ENCODE measurements around the gene GRK3. TPM values are rescaled to one million over a fixed set of nuclear protein-coding genes. Genes with fewer than 3 reads are reported as not detected.
A peak's percentile ranks its signal among the peaks of the same experiment; 100 is the strongest.
"Not testable (repeated sequence)": the region's sequence is repeated elsewhere in the genome, so short reads cannot be mapped to it uniquely, and the experiment has no call there.

GRK3 gene
- polyA plus RNA-seq, 1 donor from 2014 or later, result 10.4 TPM

DNA sequence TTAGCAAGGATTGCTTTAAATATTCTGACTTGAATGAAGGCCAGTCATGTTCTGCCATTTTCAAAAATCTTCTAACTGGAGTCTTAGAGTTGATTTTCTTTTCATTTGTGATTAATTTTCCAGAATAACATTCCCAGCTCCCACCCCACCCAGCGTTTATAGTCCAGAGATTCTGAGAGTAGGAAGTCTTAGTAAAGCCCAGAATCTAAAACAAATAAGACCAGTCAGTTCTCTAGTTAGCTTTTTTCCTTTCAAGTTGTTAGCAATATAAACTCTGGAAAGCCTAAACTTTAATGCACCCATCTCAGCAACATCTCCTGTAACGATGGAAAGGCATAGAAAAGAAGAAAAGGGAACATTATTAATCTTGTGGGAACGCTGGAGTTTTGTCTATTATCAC lies 3.3 kb upstream of the GRK3 start:
- Mint-ChIP-seq H3K27ac (peak overlapping the region in 1 of 3 donors; percentile 37), H3K4me1 (peaks cover 32 to 49% (median 37%) of the 10 kb centered on the region in 3 donors), H3K4me3 (peak overlapping the region in 3 of 4 donors; percentile 11 to 81 (median 52))
- not testable (repeated sequence) for H3K36me3 Mint-ChIP-seq, H3K9me3 Mint-ChIP-seq, H3K27me3 Mint-ChIP-seq

DNA sequence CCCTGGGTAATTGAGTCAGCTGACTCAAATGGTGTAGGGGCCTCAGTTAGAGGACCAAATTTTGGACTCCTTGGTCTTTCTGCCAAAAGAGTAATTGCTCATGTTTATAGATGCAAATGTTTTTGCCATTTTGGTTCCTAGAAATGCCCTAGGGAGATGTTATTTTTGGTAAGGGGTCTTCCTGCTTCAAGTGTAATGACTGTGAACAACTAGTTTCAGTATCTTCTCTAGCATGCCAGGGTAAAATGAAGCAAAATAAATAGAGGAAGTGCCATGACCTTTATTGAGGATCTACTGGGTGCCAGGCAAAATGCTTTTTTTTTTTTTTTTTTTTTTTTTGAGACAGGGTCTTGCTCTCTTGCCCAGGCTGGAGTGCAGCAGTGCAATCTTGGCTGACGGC lies 2.5 kb upstream of the GRK3 start:
- Mint-ChIP-seq H3K4me3 (peak overlapping the region; percentile 52 to 81 (median 70)), H3K4me1 (peaks cover 40 to 52% (median 41%) of the 10 kb centered on the region in 3 donors), H3K27ac (peak overlapping the region; percentile 28 to 87 (median 37))
- H3K36me3 Mint-ChIP-seq, H3K9me3 Mint-ChIP-seq, H3K27me3 Mint-ChIP-seq: not testable (repeated sequence)

DNA sequence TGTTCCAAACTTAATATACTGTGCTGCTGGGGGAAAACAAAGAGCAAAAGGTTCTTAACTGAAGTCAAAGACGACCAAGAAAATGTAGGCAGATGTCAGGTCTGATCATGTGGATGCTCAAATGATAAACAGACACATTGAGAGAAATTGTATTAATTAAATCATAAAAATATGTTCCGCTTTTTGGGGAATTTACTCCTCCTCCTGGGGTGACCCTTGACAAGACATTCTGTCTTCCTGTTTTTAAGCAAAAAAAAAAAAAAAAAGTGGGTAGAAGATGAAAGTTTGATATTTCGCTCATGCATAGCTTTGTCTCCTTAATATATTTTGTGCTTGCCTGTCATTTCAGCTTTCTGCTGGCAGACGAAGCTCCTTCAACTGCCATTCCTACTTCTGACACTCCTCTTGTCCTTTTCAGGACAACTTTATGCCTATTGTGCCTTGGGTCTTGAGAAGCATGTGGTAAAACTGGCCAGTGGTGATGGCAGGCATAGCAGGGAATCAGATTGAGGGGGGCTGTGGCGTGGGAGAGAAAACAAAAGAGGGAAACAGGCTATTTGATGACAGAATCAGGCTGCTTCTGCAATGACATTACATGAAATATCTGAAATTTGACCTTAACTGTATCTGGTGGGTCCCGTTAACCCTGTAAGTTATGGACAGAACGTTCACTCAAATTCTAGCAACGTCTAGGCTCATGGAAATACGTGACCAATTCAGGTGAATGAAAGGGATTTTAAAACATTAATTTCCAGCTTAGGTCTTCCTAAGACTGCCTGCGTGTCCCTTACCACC lies 1.3 kb upstream of the GRK3 start:
- Mint-ChIP-seq H3K4me1 (peaks cover 48 to 61% (median 52%) of the 10 kb centered on the region in 3 donors), H3K4me3 (peak overlapping the region; percentile 86 to 92 (median 88)), H3K27ac (peak overlapping the region; percentile 79 to 96 (median 91))
- not testable (repeated sequence) for H3K9me3 Mint-ChIP-seq, H3K27me3 Mint-ChIP-seq, H3K36me3 Mint-ChIP-seq

DNA sequence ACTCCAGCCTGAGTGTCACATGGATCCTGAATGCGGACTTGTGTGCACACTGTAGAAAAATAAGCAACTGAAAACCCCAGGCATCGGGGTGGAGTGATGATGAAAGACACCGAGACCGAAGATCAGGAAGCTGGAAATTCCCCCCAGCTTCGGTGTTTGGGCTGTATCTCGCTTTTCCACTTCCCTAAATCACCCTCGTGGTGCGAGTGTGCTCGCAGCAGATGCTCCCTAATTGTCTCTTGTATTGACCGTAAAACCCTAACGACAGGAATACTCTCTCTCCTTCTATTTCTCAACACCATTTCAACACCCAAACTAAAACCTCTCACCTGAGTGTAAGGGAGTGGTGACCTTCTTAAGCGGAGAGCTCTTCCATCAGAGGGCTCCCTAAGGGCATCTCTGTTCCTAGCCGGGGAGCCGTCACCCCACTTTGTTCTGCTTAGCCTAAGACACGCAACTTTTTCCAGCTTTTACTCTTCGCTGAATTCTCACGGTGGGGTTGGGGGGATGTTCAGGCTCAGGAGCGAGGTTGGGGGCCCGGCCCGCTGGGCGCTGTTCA lies 635 bp upstream of the GRK3 start:
- Mint-ChIP-seq H3K4me1 (peaks cover 48 to 60% (median 54%) of the 10 kb centered on the region in 3 donors), H3K9me3 (no peaks in the 10 kb centered on the region), H3K27me3 (peaks cover 2% of the 10 kb centered on the region), H3K27ac (peak overlapping the region; percentile 79 to 96 (median 91)), H3K4me3 (peak overlapping the region; percentile 86 to 92 (median 88)), H3K36me3 (peaks cover 1% of the 10 kb centered on the region)

- peak overlapping the region; percentile 50 to 95 (median 94) for H3K27ac Mint-ChIP-seq
- peaks cover 2% of the 10 kb centered on the region for H3K27me3 Mint-ChIP-seq
- peaks cover 50 to 67% (median 60%) of the 10 kb centered on the region in 3 donors for H3K4me1 Mint-ChIP-seq
- no peaks in the 10 kb centered on the region for H3K9me3 Mint-ChIP-seq
- H3K36me3 Mint-ChIP-seq, result peaks cover 5% of the 10 kb centered on the region
- H3K4me3 Mint-ChIP-seq, result peak overlapping the region; percentile 87 to 100 (median 100)
Observed at GRCh38 chr22:25564979-25565677, 653 bp downstream of the GRK3 start.

- Mint-ChIP-seq H3K4me3 (peak overlapping the region; percentile 87 to 100 (median 100)), H3K36me3 (peaks cover 5% of the 10 kb centered on the region), H3K4me1 (peaks cover 49 to 63% (median 62%) of the 10 kb centered on the region in 3 donors), H3K9me3 (no peaks in the 10 kb centered on the region), H3K27ac (peak overlapping the region; percentile 50 to 94 (median 93)), H3K27me3 (peaks cover 2% of the 10 kb centered on the region)
Observed at GRCh38 chr22:25566186-25566897, 1.9 kb downstream of the GRK3 start.

DNA sequence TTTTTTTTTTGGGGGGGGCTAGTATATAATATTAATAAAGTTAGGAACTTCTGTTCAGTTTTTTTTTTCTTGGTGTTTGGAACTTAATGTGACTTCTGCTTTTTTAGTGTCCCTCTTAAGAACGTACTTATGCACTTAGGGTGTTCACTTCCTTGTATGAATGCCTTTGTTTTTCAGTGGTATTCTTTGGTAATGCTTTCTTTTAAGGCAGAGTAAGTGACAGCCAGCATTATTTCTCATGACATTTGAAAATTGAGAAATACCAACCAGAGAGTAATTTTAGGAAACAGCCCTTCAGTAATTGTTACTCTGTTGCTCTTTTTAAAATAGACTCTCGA lies 2.4 kb downstream of the GRK3 start:
- Mint-ChIP-seq H3K36me3 (peaks cover 6% of the 10 kb centered on the region), H3K27me3 (peaks cover 2% of the 10 kb centered on the region), H3K4me3 (peak overlapping the region; percentile 87 to 100 (median 100)), H3K27ac (peak overlapping the region; percentile 50 to 94 (median 93)), H3K9me3 (no peaks in the 10 kb centered on the region), H3K4me1 (peaks cover 44 to 65% (median 59%) of the 10 kb centered on the region in 3 donors)

DNA sequence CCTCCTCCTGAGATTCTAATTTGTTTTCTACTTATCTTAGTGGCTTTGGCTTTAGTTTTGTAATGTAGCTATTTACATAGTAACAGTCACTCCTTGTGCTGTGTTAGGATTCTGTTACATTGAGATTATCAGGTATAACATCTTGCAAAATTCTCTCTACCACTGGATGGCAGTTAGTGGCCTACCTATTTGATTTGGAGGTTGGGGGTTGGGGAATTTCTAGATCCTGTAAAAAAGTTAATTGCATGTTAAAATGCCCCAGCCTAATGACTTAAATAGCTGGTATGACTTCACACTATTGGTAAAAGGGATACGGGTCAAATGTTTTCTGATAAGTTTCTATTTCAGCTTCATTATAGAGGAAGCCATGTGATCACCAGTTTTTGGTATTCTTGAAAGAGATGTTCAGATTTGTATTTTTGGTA lies 2.8 kb downstream of the GRK3 start:
- Mint-ChIP-seq H3K36me3 (peaks cover 6% of the 10 kb centered on the region), H3K4me3 (peak overlapping the region; percentile 87 to 100 (median 100)), H3K4me1 (peaks cover 44 to 65% (median 61%) of the 10 kb centered on the region in 3 donors), H3K27ac (peak overlapping the region; percentile 50 to 94 (median 93)), H3K9me3 (no peaks in the 10 kb centered on the region), H3K27me3 (peaks cover 2% of the 10 kb centered on the region)

DNA sequence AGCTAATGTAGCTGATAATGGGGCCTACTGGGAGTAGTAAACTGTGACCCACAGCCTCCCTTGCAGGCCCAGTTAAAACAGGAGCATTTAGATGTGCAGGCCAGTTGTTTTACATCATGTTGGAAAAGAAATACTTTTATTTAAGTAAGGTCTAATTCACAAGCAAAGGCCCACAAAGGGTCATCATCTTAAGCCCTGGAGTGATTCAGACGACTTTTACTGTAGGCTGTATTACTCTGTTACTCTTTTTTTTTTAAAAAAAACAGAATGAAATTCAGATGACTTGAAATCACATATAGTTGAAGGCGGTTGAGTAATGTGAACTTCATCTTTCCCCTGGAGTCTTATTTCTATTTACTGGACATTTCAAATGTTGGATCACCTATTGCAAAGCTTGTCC lies 3.6 kb downstream of the GRK3 start:
- H3K27me3 Mint-ChIP-seq, H3K9me3 Mint-ChIP-seq, H3K36me3 Mint-ChIP-seq: not testable (repeated sequence)
- Mint-ChIP-seq H3K4me3 (peak overlapping the region in 3 of 4 donors; percentile 87 to 100 (median 99)), H3K4me1 (peaks cover 47 to 68% (median 64%) of the 10 kb centered on the region in 3 donors), H3K27ac (peak overlapping the region in 2 of 3 donors; percentile 50 to 93)

- Mint-ChIP-seq H3K4me3 (peak overlapping the region; percentile 54 to 81 (median 68)), H3K9me3 (no peaks in the 10 kb centered on the region), H3K36me3 (peaks cover 9% of the 10 kb centered on the region), H3K27me3 (no peaks in the 10 kb centered on the region), H3K27ac (peak overlapping the region in 1 of 3 donors; percentile 73), H3K4me1 (peaks cover 51 to 61% (median 60%) of the 10 kb centered on the region in 3 donors)
Observed at GRCh38 chr22:25569361-25569760, 4.9 kb downstream of the GRK3 start.

DNA sequence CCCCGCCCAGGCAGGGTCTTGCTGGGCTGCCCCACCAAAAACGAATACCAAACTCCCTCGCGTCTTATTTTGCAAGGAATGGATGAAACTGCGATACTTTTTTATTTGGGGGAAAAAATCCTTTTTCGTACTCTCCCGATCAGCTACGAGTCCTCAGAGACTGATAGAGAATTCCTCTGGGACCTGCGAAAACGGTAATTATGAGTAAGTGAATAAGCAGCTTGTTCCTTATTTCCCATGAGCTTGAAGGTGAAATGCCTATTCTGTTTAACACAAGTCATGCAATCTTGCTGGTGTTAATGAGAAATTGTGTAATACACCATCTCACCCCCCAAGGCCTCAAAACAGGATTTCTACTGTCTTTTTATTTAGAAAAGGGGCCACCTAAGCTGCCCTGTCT lies 5.5 kb downstream of the GRK3 start:
- peaks cover 57 to 67% (median 66%) of the 10 kb centered on the region in 3 donors for H3K4me1 Mint-ChIP-seq
- peak overlapping the region in 3 of 4 donors; percentile 54 to 81 (median 74) for H3K4me3 Mint-ChIP-seq
- no peaks in the 10 kb centered on the region for H3K27me3 Mint-ChIP-seq
- peaks cover 9% of the 10 kb centered on the region for H3K36me3 Mint-ChIP-seq
- no peaks in the 10 kb centered on the region for H3K9me3 Mint-ChIP-seq
- H3K27ac Mint-ChIP-seq, result no peak overlapping the region

DNA sequence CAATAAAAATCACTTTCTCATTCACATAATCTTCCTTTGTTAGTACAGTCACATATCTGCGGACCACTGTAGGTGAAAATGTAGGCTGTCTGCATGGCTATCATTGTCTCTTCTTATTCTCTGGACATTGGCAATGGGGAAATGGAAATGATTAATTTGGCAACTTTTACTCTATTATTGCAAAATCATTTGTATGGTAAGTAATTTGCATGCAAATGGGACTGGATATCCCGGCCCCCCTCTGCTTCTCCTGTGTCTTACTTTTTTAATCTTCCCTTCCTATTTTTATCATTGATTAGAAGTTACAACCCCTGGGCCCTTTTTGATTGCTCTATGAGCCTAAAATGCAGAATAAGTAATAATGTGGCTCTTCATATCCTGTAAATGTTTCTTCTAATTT lies 6.0 kb downstream of the GRK3 start:
- peak overlapping the region in 2 of 4 donors; percentile 35 to 76 for H3K4me3 Mint-ChIP-seq
- H3K9me3 Mint-ChIP-seq, result no peaks in the 10 kb centered on the region
- H3K27ac Mint-ChIP-seq, result no peak overlapping the region
- peaks cover 62 to 70% (median 70%) of the 10 kb centered on the region in 3 donors for H3K4me1 Mint-ChIP-seq
- peaks cover 8% of the 10 kb centered on the region for H3K36me3 Mint-ChIP-seq
- H3K27me3 Mint-ChIP-seq, result no peaks in the 10 kb centered on the region

GRCh38 chr22:25571969-25572707 lies 7.7 kb downstream of the GRK3 start:
- not testable (repeated sequence) for H3K27me3 Mint-ChIP-seq, H3K36me3 Mint-ChIP-seq, H3K9me3 Mint-ChIP-seq
- peak overlapping the region in 3 of 4 donors; percentile 45 to 72 (median 47) for H3K4me3 Mint-ChIP-seq
- H3K4me1 Mint-ChIP-seq, result peaks cover 52 to 63% (median 60%) of the 10 kb centered on the region in 3 donors
- peak overlapping the region in 1 of 3 donors; percentile 21 for H3K27ac Mint-ChIP-seq

- Mint-ChIP-seq H3K27ac (peak overlapping the region in 2 of 3 donors; percentile 3 to 21), H3K9me3 (no peaks in the 10 kb centered on the region), H3K27me3 (no peaks in the 10 kb centered on the region), H3K4me1 (peaks cover 51 to 60% (median 57%) of the 10 kb centered on the region in 3 donors), H3K4me3 (peak overlapping the region in 2 of 4 donors; percentile 47 to 72), H3K36me3 (peaks cover 11% of the 10 kb centered on the region)
Observed at GRCh38 chr22:25572708-25573171, 8.3 kb downstream of the GRK3 start.

Data from IgD-negative memory B cell (primary cell).